Activated effector memory CD4-positive, alpha-beta T cell treated with Interleukin-2 at 50 U/mL for 16 hours (primary cell): Measurements from ENCODE around the gene LHX6.

ENCODE experiments used
- DNase-seq: peaks from one replicate; pipeline ENCODE4 v3.0.0-alpha.2; 2020

The LHX6 gene

DNA sequence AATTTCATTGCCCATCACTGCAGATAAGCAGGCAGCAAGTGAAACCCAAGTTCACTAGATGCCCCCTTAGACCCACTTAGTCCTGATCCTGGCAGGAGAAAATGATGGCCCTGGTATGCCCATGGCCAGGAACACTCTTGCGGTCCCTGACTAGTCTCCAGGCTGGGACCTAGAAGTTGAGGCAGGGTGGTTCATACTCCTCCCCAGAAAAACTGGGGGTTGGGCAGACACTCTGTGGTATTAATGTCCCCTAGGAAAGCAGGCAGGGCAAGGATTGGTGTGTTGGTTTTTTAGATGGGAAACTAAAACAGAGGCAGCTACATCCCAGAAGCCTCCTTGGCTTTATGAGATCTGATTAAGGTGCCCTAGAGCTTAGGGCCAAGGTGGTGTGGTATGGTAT is 13.1 kb downstream of the LHX6 start:
- DNase-seq, result no peak

DNA sequence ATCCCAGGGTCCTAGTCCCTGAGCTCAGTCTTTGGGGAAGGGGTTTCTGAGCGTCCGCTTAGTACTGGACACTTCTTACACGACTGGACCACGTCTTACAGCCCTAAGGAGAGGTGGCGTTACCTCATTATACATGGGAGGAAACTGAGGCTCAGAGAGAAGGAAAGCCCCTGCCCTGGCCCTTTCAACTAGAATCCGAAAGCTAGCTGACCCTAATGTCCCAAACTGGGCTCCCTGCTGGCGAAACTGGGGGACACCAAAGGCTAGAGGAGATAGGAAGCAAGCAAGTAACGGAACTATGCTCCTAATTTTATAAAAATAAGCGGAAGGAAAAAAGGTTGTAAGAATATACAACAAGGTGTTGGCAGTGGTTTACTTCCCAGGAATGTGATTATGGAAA is 14.2 kb downstream of the LHX6 start:
- no peak for DNase-seq

DNA sequence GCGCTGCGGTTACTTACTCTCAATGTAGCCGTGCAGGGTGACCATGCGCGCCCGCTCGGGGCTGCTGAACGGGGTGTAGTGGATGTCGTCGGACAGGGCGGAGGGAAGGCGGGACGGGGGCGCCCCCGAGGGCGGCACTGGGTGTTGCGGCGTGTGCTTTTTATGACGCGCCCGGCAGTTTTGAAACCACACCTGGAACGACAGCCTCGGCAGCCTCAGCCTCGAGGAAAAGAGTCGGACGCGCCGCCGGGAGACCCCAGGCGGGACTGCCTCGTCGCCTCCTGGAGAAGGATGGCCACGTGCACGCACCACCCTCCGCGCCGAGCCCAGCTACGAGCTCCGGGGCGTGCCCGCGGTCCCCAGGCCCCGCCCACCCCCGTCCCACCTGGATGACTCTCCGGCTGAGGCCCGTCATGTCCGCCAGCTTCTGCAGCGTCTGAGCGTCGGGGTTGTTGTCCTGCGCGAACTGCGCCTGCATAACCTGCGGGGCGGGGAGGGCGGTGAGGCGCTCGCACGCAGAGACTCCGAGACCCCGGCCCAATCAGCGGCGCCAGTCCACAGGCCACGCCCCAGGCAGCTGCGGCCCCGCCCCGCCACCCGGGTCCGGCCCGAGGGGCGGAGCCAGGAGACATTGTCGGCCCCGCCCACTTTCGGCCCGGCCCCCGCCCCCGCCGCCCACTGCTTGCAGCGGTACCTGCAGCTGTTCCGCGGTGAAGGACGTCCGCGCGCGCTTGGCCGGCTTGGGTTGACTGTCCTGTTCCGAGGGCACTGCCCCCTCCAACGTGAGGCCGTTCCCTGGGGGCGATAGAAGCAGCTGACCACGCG is 15.0 kb downstream of the LHX6 start:
- DNase-seq, result peak; percentile 18

DNA sequence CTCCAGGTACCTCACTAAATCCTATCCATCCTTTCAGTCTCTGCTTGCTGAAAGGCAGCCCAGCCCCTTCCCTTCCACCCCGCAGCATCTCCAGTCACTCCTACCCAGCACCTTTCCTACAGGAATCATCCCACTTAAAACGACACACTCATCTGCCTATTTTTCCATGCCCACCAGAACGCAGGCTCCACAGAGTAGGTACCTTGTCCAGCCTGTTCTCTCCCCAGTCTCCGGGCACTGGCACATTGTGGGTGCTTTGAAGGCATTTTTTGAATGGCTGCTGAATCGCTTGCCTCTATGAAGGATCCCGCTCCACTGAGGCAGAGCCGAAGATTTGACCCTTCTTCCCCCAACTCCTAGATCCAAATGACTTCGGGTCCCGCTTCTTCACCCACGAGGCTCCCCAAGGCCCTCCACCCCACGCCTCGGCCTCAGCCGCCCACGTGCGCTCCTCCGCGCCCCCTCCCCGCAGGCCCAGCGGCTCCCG is 15.6 kb downstream of the LHX6 start:
- DNase-seq, result no peak

DNA sequence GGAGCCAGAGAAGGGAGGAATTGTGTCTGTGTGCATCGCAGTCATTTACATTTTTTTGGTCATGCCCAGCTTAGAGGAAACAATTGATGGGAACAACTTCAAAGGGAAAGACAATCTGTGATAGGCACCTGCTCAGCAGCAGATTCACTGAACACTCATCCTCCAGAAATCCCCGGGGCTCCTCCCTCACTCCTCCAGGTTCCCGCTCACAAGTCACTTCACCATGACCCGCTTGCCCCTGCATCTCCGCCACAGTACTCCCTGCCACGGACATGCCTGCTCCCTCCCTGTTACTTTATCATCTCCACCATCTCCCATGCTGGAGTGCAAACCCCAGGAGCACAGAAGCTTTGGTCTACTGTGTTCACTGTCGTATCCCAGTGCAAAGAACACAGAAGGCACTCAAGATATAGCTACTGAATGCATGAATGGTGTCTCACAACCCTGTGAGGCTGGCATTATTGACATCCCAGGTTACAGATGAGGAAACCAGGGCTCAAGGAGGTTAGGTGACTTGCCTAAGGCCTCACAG is 16.2 kb downstream of the LHX6 start:
- no peak for DNase-seq

DNA sequence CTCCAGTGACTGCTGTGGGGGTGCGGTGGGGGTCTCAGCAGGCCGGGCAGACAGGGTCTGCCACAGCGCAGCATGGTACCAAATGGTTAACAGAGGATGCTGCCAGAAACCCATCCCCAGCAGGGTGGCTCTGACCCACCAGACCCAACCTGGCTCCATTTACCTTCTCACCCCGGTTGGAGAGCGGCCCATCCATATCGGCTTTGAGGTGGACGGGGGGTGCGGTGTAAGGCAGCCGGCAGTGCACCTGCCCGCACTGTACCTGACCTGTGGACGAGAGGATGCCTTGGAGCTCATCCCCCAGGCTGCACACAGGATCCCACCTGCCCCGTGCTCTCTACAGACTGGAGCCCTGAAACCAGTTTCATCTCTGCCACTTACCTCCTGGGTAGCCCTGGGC is 19.3 kb downstream of the LHX6 start:
- DNase-seq, result no peak

DNA sequence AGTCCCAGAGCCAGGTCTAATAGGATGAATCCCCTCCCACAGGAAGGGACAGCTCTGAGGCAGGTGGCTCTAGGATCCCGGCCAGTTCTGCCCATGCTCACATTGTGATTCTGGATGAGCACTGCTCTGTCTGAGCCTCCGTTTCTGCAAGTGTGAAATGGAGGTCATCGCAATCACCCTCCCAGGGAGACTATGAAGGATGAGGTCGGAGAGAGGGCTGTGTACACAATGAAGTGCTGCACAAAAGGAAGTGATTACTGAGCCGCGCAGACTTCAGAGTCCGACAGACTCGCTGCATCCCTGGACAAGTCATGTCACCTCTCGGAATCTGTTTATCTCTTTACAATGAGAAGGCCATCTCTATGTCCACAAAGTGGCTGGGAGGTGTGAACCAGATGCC is 21.7 kb downstream of the LHX6 start:
- no peak for DNase-seq

DNA sequence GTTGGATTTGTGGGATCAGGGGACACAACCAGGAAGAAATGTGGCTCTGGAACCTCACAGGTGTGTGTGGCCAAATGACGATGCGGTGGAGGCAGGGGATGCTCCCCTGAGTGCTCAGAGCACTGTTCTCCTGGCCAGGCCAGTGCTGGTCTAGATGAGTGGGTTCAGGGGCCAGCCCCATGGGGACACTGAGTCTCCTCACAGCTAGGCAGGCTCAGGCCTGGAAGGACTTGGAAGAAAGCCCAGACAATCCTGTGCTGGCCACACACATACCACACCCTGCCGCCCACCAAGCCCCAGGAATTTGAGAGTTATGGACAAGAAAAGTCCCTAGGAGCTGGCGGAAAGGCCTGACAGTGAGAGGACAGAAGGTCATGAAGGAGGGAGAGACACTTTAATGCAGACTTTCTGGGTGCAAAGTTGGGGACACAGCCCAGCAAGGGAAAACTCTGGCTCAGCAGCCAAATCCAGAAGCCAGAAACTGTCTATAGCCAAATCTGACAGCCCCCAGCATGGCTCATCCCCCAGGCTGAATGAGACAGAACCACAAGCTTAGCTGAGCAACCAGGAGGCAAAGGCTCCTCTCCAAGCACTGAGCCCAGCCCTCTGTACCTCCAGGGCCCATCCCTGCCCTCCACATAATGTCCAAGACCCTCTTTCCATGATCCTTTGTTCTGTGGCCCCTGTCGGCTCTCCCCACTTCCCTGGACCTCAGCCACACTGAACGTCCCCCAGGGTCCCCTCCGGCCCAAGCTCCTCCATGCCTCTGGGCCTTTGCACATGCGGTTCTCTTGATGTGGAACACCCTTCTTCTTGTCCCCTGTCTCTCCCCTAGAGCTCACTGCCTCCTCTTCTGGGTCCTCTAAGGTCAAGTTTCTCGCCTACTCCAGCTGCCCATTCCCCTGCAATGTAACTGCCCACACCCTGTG is 22.4 kb downstream of the LHX6 start:
- DNase-seq, result no peak

DNA sequence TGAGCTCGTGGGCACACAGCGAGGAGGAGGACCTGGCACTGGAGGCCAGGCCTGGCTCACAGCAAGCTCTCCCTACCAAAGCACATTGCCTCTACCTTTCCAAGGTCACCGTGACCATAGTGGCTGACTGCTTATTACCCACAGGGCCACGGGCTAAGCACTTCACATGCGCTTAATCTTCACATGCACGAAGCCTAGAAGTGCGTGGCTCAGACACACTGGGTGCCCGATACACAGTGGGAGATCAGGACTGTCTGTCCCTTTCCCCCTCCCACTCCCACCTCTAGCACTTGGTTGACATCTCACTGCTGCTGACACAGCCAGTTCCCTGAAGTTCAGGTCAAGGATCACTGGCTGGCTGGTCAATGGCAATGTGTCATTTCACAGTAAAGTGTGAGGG is 23.6 kb downstream of the LHX6 start:
- no peak for DNase-seq

DNA sequence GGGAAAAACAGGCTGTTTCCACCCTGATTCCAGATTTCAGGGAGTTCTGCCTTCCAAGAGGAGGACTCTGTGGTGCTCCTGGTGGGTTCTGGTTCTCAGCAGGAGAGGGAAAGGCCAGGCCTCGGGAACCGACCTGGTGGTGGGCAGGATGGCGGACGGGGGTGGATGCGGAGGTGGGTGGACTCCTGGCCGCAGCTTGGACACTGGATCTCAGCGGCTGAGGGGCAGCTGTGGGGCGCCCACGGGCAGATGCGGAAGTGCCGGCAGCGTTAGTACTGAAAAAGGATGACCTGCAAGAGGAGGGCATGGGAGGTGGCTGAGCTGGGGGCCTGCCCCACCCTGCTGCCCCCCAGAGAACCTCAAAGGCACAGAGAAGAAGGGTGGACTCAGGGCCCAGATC is 24.3 kb downstream of the LHX6 start:
- DNase-seq, result no peak

DNA sequence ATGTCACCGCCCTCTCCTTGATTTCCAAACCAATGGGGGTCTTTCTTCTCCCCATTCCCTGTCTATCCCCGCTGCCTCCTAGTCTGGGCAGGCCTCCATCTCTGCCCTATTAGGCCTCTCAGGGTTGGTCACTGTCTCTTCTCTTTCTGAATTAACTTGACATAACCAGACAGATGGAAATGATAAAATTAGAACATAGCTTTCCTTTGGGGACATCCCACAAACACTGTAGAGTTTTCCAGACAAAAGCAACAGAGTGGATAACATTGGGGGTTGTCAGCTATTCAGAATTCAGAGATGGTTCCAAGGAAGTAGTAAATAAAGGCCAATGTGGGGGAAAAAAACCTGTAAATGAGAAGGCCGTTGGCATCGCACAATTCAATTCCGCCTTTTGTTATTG is 24.7 kb downstream of the LHX6 start:
- DNase-seq, result no peak

DNA sequence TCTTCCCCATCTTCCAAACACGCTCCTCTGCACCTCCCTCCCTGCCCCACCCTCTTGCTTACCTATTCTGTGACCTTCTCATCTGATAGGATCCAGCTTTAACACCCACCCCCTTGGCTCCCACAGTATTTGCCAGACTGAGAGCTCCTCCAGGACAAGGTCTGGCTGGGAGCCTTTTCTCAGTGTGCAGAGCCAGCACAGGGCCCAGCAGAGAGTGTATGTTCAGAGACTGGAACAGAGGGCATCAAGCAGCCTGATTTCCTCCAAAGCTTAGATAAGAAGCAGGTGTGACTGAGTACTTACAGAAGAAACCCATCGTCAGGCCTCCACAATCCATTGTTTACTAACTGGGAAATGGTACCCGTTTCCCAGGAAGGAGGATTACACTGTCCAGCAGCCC is 26.6 kb downstream of the LHX6 start:
- no peak for DNase-seq

DNA sequence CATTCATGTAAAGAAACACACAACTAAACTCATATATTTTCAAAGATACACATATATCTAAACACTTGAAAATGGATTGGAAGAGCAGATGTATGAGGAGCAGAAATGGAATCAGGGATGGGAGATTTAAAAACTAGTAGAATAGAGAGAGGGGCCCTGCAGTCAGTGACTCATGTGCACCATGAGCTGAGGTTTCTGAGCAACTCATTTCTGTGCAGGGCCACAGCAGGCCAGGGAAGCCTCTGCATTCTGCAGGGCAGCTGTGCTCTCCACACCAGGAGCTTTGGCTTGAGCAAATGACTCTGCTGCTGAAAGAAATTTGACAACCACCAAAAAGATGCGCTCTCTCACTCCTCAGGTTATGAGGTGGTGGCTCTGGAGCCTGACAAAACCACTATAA is 27.1 kb downstream of the LHX6 start:
- no peak for DNase-seq

DNA sequence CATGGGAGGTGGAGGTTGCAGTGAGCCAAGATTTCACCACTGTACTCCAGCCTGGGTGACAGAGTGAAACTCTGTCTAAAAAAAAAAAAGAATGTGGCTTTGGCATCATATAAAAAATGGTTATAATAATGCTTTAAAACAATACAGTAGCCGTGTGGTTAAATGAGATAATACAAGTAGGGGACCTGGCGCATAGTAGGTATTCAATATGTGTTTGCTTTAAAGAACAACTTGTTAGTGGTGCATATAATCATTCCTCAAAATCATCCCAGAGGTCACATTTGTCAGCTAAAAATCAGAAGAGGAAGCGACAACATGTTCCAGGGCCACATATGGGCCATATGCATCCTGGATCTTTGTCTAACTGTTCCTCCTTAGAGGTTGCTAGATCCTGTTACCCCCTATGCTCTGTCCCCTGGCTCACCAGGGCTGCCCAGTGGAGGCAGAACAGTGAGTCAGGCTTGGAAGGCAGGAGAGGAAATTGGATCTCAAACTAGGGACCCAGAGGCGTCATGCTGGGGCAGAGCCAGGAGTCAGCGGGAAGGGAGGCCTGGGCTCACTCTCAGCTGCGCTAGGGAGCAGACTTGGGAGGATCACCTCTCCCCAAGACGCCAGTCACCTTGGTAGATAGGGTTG is 27.7 kb downstream of the LHX6 start:
- DNase-seq, result no peak

DNA sequence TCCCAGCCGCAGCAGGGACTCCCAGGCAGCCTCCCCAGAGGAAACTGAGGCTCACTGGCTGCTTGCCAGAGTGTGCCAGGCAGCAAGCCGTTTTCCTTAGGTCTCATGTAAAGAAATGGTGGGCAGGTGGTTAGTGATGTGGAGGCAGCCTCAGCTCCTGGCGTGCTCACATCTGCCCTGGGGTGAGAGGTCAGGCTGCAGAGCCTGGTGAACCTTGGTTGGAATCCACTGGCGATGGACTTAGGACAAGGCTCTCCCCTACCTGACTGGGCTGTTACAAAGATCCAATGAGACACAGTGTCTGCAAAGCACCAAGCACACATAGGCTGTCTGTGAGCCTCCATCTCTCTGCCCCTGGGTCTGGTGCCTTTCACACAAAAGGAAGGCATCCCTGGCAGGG is 30.9 kb downstream of the LHX6 start:
- no peak for DNase-seq

DNA sequence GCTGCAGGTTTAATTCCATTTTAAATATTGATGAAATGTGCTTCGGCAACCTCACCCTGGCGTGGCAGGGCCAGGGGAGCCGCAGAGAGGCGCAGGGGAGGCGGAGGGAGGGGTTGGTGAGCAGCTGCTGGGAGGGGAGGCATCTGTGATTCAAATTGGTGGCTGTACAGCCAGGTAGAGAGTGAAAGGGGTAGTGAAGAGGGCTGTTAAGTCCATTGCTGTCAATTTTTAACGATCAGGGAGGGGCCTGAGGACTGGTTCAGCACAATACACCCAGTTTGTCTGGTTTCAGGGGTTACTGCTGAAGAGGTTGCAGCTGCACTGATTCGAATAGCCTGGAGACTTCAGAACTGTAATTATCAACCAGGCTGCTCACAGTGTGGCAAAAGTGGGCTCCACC is 31.3 kb downstream of the LHX6 start:
- DNase-seq, result no peak

DNA sequence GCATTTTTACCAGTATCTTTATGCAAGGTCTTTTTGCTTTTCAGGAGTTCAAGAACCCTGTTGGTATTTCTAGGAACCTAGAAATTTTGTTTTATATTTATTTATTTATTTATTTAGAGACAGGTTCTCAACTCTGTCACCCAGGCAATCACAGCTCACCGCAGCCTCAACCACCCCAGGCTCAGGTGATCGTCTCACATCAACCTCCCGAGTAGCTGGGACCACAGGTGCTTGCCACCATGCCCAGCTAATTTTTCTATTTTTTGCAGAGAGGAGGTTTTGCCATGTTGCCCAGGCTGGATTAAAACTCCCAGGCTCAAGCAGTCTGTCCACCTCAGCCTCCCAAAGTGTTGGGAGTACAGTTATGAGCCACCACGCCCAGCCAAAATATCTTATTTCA is 32.9 kb downstream of the LHX6 start:
- DNase-seq, result no peak

DNA sequence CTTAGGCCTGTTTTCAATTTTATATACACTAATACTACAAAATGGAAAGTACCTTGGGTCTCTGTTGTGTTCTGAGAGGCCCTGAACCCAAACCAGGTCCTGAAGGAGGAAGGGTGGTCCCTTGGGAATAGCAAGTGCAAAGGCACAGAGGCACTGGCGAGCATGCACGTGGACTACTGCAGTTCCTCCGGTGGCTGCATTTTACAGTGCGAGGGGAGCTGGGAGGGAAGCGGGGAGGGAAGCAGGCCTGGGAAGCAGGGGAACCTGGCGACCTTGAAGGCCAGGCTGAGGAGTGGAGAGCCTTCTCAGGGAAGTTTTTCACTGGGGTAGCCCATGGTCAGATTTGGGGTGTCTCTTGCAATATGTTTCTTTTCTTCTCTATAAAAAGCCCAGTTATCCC is 35.1 kb downstream of the LHX6 start:
- no peak for DNase-seq

DNA sequence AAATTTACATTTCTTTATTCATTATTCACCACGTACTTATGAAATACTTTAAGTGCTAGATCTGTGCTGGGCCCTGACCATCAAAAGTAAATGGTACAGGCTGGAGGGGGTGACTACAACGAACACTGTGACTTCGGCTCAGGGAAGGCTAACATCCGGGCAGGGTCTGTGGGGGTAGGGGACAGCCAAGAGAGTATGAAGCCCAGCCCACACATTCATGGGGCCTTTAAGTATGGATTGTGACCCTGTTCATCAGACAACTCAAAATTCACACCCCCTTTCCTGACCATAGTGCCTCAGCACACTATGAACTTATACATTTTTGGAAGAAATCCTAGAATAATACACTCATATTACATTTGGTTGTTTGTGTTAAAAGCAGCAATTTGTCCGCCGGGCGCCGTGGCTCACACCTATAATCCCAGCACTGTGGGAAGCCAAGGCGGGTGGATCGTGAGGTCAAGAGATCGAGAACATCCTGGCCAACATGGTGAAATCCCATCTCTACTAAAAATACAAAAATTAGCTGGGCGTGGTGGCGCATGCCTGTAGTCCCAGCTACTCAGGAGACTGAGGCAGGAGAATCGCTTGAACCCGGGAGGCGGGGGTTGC is 35.7 kb downstream of the LHX6 start:
- DNase-seq, result no peak

DNA sequence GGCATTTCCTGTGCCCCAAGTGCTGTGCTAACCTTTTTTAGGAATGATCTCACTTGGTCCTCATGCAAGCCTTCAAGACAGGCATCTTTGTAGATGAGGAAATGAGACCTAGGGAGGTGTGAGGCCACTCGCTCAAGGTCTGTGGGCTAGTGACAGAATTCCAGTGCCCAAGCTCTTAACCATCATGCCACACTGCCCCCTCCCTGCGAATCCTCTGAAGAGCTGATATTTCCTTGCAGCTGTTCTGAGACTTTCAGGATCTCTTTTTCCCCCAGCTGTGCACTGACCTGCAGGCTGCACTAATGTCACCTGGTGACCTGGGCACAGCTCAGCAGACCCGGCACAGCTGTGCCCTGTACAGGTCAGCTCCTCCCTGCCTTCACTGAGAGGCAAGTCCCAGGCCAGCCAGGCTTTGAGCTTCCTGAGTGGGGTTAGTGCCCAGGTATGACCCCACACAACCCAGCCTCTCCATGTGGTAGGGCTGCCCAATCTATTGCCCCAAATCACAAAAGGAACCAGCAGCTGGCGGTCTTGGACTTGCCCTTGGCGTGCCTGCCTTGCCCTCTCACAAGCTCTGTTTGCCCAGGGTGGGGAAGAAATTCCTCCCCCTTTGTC is 36.4 kb downstream of the LHX6 start:
- no peak for DNase-seq

DNA sequence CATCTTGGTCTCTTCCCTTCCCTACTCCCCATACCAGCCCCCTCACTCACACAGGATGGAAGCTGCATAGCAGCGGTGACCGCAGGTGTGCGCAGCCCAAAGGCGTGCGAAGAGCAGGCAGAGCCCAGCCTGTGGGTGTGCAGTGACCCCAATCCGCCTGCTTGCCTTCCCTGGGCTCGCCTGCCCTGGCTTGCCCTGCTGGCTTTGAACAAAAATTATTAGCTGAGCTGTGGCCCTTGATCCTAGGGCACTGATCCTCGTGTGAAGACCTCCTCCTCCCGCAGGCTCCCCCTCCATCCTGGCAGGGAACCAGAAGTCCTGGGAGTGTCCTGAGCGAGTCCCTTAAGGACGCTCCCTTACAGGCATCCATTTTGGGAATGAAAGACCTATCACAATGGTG is 37.2 kb downstream of the LHX6 start:
- DNase-seq, result no peak

DNA sequence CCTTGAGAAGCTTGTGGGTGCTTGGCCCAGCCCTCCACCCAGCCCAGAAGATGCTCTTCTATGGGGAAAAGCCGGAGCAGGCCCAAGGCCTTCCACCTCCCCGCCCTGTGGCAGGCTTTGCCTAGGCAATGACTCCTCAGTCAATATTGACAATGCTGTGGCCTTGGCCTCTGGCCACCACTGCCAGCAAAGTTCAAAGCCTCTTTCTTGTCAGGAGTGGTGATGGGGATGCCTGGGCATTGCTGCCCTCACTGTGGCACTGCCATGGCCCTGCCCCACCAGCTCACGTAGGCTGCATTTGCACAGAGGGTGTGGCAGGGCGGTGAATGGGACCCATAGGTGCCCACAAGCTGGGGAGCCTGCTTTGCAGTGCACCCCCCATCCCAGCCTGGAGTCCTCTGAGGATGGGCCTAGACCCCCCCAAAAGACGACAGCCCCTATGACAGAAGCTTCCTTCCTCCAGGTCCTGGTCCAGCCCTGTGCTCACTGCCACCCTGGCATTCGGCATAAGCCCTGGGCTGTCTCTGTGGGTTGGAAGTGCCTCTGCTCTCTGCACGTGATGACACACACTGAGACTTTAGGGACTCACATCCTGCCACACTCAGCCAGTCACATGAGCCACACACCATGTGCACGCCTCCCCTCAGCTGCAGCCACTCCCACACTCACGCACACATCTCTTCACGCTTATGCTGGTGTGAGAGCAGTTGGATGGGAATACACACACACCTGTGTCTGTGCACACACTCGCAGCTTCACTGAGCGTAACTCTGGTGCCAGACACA is 38.0 kb downstream of the LHX6 start:
- no peak for DNase-seq
